HFFc6 (cell line): ENCODE data around the gene COL6A2. TPM values are rescaled to one million over a fixed set of nuclear protein-coding genes. Genes with fewer than 3 reads are reported as not detected.

ENCODE experiments used
- DNase-seq: peaks from one replicate; pipeline ENCODE4 v3.0.0-alpha.2; 2018
- H3K27ac Mint-ChIP-seq: 2 replicates; pipeline ENCODE4 v1.8.0; 2020; ENCODE audit warnings: mild to moderate bottlenecking, mixed read lengths
- H3K27me3 Mint-ChIP-seq: 2 replicates; pipeline ENCODE4 v1.8.0; 2021; ENCODE audit warnings: mild to moderate bottlenecking, moderate library complexity, mixed read lengths; ENCODE audit not compliant: insufficient read depth
- H3K36me3 Mint-ChIP-seq: 2 replicates; pipeline ENCODE4 v1.8.0; 2021; ENCODE audit warnings: low read depth, mixed read lengths
- H3K4me1 Mint-ChIP-seq: 2 replicates; pipeline ENCODE4 v1.8.0; 2020; ENCODE audit warnings: low read depth, mixed read lengths
- H3K4me3 Mint-ChIP-seq: 2 replicates; pipeline ENCODE4 v1.8.0; 2020; ENCODE audit warnings: mild to moderate bottlenecking, moderate library complexity, mixed read lengths
- H3K9me3 Mint-ChIP-seq: 2 replicates; pipeline ENCODE4 v1.8.0; 2020; ENCODE audit warnings: mild to moderate bottlenecking, mixed read lengths
- CTCF ChIP-seq: fragments of 200-600 bp; sonication (generic); IDR thresholded peaks from 2 replicates; pipeline ENCODE4 v1.5.0; 2021; ENCODE audit warnings: antibody characterized with exemption, mild to moderate bottlenecking
- total RNA-seq, 6 experiments: library from RNA; stranded (reverse); fragmentation: NEBNext Ultra II Directional; extraction: Animal tissue kit (Norgen Biotek cat#: 25700); gene quantifications; 2 replicates in 1 of 6; 3 replicates in 5 of 6; pipeline ENCODE4 v1.2.3, GENCODE V29; 2021

Gene COL6A2
- total RNA-seq, 6 experiments from 2014 or later: 426 to 514 (median 467) TPM

- Mint-ChIP-seq H3K36me3 (no peaks in the 10 kb centered on the region), H3K27ac (no peak overlapping the region), H3K27me3 (peaks cover 4% of the 10 kb centered on the region), H3K9me3 (no peaks in the 10 kb centered on the region), H3K4me3 (no peak overlapping the region), H3K4me1 (no peaks in the 10 kb centered on the region)
- TF ChIP-seq CTCF: no peak
- DNase-seq: no peak
These were observed 59.6 kb downstream of the COL6A2 start for GRCh38 chr21:46157396-46157986.

GRCh38 chr21:46157987-46158451 lies 60.1 kb downstream of the COL6A2 start:
- no peak for TF ChIP-seq CTCF
- no peak overlapping the region for H3K27ac Mint-ChIP-seq
- H3K4me3 Mint-ChIP-seq: no peak overlapping the region
- peaks cover 6% of the 10 kb centered on the region for H3K27me3 Mint-ChIP-seq
- DNase-seq: no peak
- H3K4me1 Mint-ChIP-seq: no peaks in the 10 kb centered on the region
- no peaks in the 10 kb centered on the region for H3K36me3 Mint-ChIP-seq
- H3K9me3 Mint-ChIP-seq: no peaks in the 10 kb centered on the region

GRCh38 chr21:46158666-46159300 lies 60.9 kb downstream of the COL6A2 start:
- no peak for TF ChIP-seq CTCF
- Mint-ChIP-seq H3K4me1 (no peaks in the 10 kb centered on the region), H3K27ac (no peak overlapping the region), H3K36me3 (no peaks in the 10 kb centered on the region), H3K27me3 (peaks cover 6% of the 10 kb centered on the region), H3K9me3 (no peaks in the 10 kb centered on the region), H3K4me3 (no peak overlapping the region)
- no peak for DNase-seq

- Mint-ChIP-seq H3K36me3 (no peaks in the 10 kb centered on the region), H3K9me3 (no peaks in the 10 kb centered on the region), H3K4me3 (no peak overlapping the region), H3K27me3 (peaks cover 6% of the 10 kb centered on the region), H3K4me1 (no peaks in the 10 kb centered on the region), H3K27ac (no peak overlapping the region)
- no peak for DNase-seq
- TF ChIP-seq CTCF: no peak
These were observed 61.5 kb downstream of the COL6A2 start for GRCh38 chr21:46159390-46159789.

GRCh38 chr21:46159841-46160656 lies 62.1 kb downstream of the COL6A2 start:
- H3K27ac Mint-ChIP-seq: no peak overlapping the region
- H3K4me1 Mint-ChIP-seq: no peaks in the 10 kb centered on the region
- no peaks in the 10 kb centered on the region for H3K9me3 Mint-ChIP-seq
- no peak for DNase-seq
- H3K4me3 Mint-ChIP-seq: no peak overlapping the region
- no peak for TF ChIP-seq CTCF
- peaks cover 6% of the 10 kb centered on the region for H3K27me3 Mint-ChIP-seq
- H3K36me3 Mint-ChIP-seq: no peaks in the 10 kb centered on the region
